ENCODE measurements around the gene TSPYL1. TPM values are rescaled to one million over a fixed set of nuclear protein-coding genes. Genes with fewer than 3 reads are reported as not detected.

The TSPYL1 gene
- total and polyA plus RNA-seq, 10 of the 15 experiments (the other 5 are each of a cell fraction or from before 2014, with no cell fraction given): 22.9 to 44.1 (median 27.0) TPM

DNA sequence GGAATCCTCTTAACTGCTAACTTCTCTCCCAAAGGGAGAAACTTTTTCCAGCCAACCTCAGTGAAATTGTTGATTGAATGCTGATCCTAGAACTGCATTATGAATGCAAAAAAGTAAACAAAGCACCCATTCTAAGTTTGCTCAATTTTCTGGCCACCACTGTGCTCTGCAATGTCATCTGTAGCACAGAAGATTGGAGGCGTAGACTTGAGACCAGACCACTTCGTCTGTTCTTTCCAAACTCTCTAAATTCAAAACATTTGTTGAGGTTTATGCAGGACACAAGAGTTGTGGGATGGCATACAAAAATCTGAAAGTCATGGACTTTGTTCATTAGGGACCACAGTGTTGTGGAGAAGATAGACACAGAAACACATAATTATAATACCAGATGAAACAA, 11.1 kb upstream of the TSPYL1 start (continued):
- TF ChIP-seq IKZF1 (conservative IDR thresholded peaks at IDR 0.05) (no peak), YBX1 (IDR thresholded peaks at IDR 0.05) (no peak), HDAC6 (IDR thresholded peaks at IDR 0.05; ENCODE audit: unreplicated experiment) (no peak), STAT3 (IDR thresholded peaks at IDR 0.05; ENCODE audit: low read depth, low read length) (no peak), EZH2 (IDR thresholded peaks at IDR 0.05; ENCODE audit: borderline replicate concordance, control insufficient read depth, low read depth, low read length) (no peak), YY1 (IDR thresholded peaks at IDR 0.05; ENCODE audit: low read depth, low read length) (no peak)
- TF ChIP-seq, protein P1, sequence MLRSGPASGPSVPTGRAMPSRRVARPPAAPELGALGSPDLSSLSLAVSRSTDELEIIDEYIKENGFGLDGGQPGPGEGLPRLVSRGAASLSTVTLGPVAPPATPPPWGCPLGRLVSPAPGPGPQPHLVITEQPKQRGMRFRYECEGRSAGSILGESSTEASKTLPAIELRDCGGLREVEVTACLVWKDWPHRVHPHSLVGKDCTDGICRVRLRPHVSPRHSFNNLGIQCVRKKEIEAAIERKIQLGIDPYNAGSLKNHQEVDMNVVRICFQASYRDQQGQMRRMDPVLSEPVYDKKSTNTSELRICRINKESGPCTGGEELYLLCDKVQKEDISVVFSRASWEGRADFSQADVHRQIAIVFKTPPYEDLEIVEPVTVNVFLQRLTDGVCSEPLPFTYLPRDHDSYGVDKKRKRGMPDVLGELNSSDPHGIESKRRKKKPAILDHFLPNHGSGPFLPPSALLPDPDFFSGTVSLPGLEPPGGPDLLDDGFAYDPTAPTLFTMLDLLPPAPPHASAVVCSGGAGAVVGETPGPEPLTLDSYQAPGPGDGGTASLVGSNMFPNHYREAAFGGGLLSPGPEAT (IDR thresholded peaks at IDR 0.05; ENCODE audit: low read depth): no peak
- TF ChIP-seq, protein P2, sequence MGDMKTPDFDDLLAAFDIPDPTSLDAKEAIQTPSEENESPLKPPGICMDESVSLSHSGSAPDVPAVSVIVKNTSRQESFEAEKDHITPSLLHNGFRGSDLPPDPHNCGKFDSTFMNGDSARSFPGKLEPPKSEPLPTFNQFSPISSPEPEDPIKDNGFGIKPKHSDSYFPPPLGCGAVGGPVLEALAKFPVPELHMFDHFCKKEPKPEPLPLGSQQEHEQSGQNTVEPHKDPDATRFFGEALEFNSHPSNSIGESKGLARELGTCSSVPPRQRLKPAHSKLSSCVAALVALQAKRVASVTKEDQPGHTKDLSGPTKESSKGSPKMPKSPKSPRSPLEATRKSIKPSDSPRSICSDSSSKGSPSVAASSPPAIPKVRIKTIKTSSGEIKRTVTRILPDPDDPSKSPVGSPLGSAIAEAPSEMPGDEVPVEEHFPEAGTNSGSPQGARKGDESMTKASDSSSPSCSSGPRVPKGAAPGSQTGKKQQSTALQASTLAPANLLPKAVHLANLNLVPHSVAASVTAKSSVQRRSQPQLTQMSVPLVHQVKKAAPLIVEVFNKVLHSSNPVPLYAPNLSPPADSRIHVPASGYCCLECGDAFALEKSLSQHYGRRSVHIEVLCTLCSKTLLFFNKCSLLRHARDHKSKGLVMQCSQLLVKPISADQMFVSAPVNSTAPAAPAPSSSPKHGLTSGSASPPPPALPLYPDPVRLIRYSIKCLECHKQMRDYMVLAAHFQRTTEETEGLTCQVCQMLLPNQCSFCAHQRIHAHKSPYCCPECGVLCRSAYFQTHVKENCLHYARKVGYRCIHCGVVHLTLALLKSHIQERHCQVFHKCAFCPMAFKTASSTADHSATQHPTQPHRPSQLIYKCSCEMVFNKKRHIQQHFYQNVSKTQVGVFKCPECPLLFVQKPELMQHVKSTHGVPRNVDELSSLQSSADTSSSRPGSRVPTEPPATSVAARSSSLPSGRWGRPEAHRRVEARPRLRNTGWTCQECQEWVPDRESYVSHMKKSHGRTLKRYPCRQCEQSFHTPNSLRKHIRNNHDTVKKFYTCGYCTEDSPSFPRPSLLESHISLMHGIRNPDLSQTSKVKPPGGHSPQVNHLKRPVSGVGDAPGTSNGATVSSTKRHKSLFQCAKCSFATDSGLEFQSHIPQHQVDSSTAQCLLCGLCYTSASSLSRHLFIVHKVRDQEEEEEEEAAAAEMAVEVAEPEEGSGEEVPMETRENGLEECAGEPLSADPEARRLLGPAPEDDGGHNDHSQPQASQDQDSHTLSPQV (IDR thresholded peaks at IDR 0.05): no peak
